Vagina (tissue), 2 donors: ENCODE results near the gene ANXA3.

Source experiments
- CTCF ChIP-seq, 3 experiments: fragments of 450-650 bp in 2 of 3; fragments of 200-600 bp in 1 of 3; sonication (generic) in 1 of 3; IDR thresholded peaks; one replicate each; pipeline ENCODE4 v1.5.1; 2017 to 2019; ENCODE audit warnings: antibody characterized with exemption in 3 of 3, mild to moderate bottlenecking in 2 of 3, moderate library complexity in 2 of 3
- POLR2A ChIP-seq, 2 donors: fragments of 450-650 bp; IDR thresholded peaks; one replicate each; pipeline ENCODE4 v1.6.1; 2017; ENCODE audit warnings: antibody characterized with exemption in 2 of 2, mild to moderate bottlenecking in 2 of 2, moderate library complexity in 2 of 2
- POLR2AphosphoS5 ChIP-seq, 2 donors: sonication (generic); formaldehyde crosslinking; IDR thresholded peaks; one replicate each; pipeline ENCODE4 v1.9.0; 2017; ENCODE audit warnings: antibody characterized with exemption in 2 of 2, mild to moderate bottlenecking in 2 of 2, low read depth in 1 of 2; ENCODE audit not compliant: insufficient read depth in 1 of 2

- TF ChIP-seq POLR2AphosphoS5 (IDR thresholded peaks at IDR 0.05; ENCODE audit: insufficient read depth in 1 of 2, low read depth in 1 of 2) (no peak), CTCF (IDR thresholded peaks at IDR 0.05) (no peak), POLR2A (IDR thresholded peaks at IDR 0.05) (no peak)
Measured at GRCh38 chr4:78585633-78586032, 34.1 kb downstream of the ANXA3 start.
